GM12892 (cell line): ENCODE data around the gene IQCK.

Experiments
- POLR2A ChIP-seq: IDR thresholded peaks from 2 replicates; pipeline ENCODE4 v1.6.1; 2011; ENCODE audit warnings: low read depth, low read length, control low read depth
- POLR2AphosphoS5 ChIP-seq: IDR thresholded peaks from 2 replicates; pipeline ENCODE4 v1.6.1; 2011; ENCODE audit warnings: low read depth, low read length, control low read depth

GRCh38 chr16:19837984-19838707, 120.1 kb downstream of the IQCK start:
- no peak for TF ChIP-seq POLR2AphosphoS5
- TF ChIP-seq POLR2A: no peak
